Astrocyte (in vitro differentiated cells and primary cell): ENCODE measurements around the gene TMEM232.

Source experiments
- EZH2 ChIP-seq: IDR thresholded peaks from 2 replicates; pipeline ENCODE4 v1.6.1; 2012; ENCODE audit warnings: mild to moderate bottlenecking, low read length, inconsistent platforms; ENCODE audit not compliant: insufficient read depth
- TF ChIP-seq, protein P1 (sequence below): IDR thresholded peaks from 2 replicates; pipeline ENCODE4 v1.5.1; 2011; ENCODE audit warnings: low read depth, mild to moderate bottlenecking, inconsistent platforms, low read length, moderate library complexity; ENCODE audit not compliant: insufficient read depth

DNA sequence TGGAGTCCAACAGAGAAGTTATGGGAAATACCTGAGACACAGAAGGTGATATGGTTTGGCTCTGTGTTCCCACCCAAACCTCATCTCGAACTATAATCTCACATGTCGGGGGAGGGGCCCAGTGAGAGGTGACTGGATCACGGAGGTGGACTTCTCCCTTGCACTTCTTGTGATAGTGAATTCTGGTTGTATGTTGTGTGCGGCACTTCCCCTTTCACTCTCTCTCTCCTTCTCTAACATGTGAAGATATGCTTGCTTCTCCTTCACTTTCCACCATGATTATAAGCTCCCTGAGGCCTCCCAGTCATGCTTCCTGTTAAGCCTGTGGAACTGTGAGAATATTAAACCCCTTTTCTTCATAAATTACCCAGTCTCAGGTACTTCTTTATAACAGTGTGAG, 96.1 kb downstream of the TMEM232 start:
- no peak for TF ChIP-seq EZH2
- TF ChIP-seq, protein P1, sequence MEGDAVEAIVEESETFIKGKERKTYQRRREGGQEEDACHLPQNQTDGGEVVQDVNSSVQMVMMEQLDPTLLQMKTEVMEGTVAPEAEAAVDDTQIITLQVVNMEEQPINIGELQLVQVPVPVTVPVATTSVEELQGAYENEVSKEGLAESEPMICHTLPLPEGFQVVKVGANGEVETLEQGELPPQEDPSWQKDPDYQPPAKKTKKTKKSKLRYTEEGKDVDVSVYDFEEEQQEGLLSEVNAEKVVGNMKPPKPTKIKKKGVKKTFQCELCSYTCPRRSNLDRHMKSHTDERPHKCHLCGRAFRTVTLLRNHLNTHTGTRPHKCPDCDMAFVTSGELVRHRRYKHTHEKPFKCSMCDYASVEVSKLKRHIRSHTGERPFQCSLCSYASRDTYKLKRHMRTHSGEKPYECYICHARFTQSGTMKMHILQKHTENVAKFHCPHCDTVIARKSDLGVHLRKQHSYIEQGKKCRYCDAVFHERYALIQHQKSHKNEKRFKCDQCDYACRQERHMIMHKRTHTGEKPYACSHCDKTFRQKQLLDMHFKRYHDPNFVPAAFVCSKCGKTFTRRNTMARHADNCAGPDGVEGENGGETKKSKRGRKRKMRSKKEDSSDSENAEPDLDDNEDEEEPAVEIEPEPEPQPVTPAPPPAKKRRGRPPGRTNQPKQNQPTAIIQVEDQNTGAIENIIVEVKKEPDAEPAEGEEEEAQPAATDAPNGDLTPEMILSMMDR = no peak
